ENCODE data around the gene UQCRC2.
"Not testable (repeated sequence)": the region's sequence is repeated elsewhere in the genome, so short reads cannot be mapped to it uniquely, and the experiment has no call there.

Gene UQCRC2

GRCh38 chr16:21991621-21992020 is 38.5 kb downstream of the UQCRC2 start:
- TF ChIP-seq CTCF (conservative IDR thresholded peaks at IDR 0.05; ENCODE audit: low read depth, low read length), result no peak
- no peak for DNase-seq (ENCODE audit: low read depth)
- no peak overlapping the region for H3K4me3 ChIP-seq (ENCODE audit: low read length)

- TF ChIP-seq CTCF (conservative IDR thresholded peaks at IDR 0.05; ENCODE audit: low read depth, low read length), result no peak
- DNase-seq (ENCODE audit: low read depth), result no peak
- no peak overlapping the region for H3K4me3 ChIP-seq (ENCODE audit: low read length)
Observed at GRCh38 chr16:21994856-21995465, 41.8 kb downstream of the UQCRC2 start.

DNA sequence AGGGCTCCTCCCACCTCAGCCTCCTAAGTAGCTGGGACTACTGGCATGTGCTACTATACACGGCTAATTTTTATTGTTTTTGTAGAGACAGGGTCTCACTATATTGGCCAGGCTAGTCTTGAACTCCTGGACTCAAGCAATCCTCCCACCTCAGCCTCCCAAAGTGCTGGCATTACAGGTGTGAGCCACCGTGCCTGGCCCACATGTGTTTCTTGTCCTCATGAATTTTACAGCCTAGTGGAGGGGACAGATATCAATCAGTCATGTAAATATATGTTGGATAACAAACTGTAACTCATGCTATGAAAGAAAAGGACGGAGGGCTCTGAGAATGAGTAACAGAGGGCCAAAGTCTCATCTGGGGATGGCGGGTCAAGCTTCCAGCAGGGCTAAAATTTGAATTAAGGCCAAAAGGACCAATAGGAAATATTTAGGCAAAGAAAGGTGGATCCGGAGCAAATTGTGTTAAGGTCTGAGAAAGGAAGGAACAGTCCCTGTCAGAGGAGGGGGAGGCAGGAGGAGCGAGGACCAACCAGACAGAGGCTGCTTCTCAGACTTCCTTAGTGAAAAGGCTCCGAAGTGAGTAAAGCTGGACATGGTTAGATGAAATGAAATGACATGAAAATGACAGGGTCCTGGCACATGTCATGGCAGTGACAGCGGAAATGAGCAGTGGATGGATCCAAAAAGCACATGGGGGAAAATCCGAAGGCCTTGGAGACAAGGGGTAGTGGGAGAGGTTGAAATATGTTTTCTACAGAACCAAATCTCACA is 43.9 kb downstream of the UQCRC2 start:
- no peak for DNase-seq (ENCODE audit: low read depth)
- no peak for TF ChIP-seq CTCF (conservative IDR thresholded peaks at IDR 0.05; ENCODE audit: low read depth, low read length)
- H3K4me3 ChIP-seq (ENCODE audit: low read length), result no peak overlapping the region

- DNase-seq (ENCODE audit: low read depth), result no peak
Observed at GRCh38 chr16:21997697-21998480, 44.7 kb downstream of the UQCRC2 start.

DNA sequence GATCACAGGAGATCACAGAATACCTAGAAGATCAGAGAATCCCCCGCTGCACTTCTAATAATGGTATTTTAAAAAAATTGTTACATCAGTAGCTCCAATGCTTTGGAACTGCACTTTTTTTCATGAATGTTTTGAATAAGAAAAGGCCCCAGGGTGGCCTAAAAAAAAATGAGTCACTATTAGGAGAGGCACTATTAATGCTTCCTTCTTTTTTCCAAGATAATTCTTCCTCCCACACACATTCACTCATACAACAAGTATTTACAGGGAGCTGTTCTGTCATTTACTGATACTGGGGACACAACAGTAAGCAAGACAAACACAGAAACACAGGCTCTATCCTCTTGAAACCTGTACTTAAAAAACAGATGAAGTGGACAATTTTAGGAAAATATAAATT is 48.4 kb downstream of the UQCRC2 start:
- no peak for DNase-seq (ENCODE audit: low read depth)
- no peak overlapping the region for H3K4me3 ChIP-seq (ENCODE audit: low read length)
- no peak for TF ChIP-seq CTCF (conservative IDR thresholded peaks at IDR 0.05; ENCODE audit: low read depth, low read length)

More at GRCh38 chr16:21997697-21998480, 44.7 kb downstream of the UQCRC2 start:
- TF ChIP-seq CTCF (conservative IDR thresholded peaks at IDR 0.05; ENCODE audit: low read depth, low read length), result no peak
- H3K4me3 ChIP-seq (ENCODE audit: low read length), result no peak overlapping the region

- H3K4me3 ChIP-seq (ENCODE audit: low read length); DNase-seq (ENCODE audit: low read depth): not testable (repeated sequence)
Observed at GRCh38 chr16:22002047-22002446, 48.9 kb downstream of the UQCRC2 start.

DNA sequence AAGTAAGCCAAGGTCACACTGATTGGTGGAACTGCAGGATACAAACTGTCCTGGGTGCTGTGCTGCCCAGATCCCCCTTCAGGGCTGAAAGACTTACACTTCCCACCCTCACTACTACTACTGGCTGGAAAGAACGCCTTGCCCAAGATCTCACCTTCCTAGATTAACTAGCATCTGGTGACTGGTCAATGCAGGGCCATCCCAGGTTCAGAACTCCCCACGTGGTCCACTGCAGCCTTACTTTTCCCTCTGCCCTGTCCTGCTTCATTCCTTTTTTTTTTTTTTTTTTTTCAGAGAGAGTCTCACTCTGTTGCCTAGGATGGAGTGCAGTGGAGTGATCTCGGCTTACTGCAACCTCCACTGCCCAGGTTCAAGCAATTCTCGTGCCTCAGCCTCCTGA is 50.0 kb downstream of the UQCRC2 start:
- no peak for DNase-seq (ENCODE audit: low read depth)
- no peak for TF ChIP-seq CTCF (conservative IDR thresholded peaks at IDR 0.05; ENCODE audit: low read depth, low read length)
- H3K4me3 ChIP-seq (ENCODE audit: low read length), result no peak overlapping the region

All from retinal pigment epithelial cell (primary cell).